ENCODE measurements around the gene SLC2A9.
A peak's percentile ranks its signal among the peaks of the same experiment; 100 is the strongest.

Gene SLC2A9
- total RNA-seq = 0 to 5.2 (median 2.0) reads per million in 9 experiments

DNA sequence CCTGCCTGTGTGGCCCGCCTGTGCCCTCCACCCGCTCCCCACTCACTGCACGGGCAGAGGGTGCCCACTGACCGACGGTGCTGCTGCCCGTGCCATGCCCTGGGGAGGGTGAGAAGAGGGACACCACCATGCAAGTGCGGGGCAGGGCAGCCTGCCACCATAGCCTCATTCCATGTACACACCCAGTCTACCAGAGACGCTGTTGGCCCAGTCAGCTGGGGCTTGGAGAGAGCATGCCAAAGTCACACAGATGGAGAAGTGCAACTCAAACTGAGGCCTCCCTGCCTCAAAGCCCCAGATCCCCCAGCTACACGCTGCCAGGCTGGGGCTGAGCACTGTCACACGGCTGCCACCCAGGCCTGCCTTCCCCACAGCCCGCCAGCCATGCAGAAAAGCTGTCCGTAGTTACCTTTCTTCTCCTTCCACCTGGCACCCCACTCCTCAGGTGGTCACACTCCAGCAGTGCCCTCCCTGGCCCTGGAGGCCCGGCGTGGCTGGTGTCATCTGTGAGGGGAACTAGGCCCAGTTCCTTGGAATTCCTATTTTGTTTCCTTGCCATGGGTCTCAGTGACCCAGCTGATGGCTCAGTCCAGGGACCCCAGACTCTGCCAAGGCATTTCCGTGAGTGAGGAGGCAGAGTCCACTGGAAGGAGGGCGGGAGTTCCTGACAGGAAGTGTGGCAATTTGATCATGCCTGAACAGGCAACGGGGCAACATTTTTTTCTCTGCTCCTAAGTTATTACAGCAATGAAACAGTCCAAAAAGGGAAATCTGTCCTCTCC is at the start of gene SLC2A9:
TSS of gene SLC2A9 (minus strand) at position 627 of the 782 bp plus-strand sequence. CDS start at position 559, 68 bp downstream.
- peak within 1 kb of the TSS; percentile 58 to 68 for H3K27ac Mint-ChIP-seq
- no peak for ATAC-seq (replicated peaks)
- peak within 1 kb of the TSS in 1 of 2 donors; percentile 13 for H3K4me3 Mint-ChIP-seq
- no peak for DNase-seq
- H3K36me3 Mint-ChIP-seq (ENCODE audit: insufficient read depth) = peaks cover 3% of the 10 kb centered on the region
- H3K4me1 Mint-ChIP-seq (ENCODE audit: low read depth in 2 of 2) = peaks cover 9 to 20% of the 10 kb centered on the region in 2 donors
- no peaks in the 10 kb centered on the region for H3K9me3 Mint-ChIP-seq
- H3K27me3 Mint-ChIP-seq = peaks cover 4 to 32% of the 10 kb centered on the region in 2 donors

DNA sequence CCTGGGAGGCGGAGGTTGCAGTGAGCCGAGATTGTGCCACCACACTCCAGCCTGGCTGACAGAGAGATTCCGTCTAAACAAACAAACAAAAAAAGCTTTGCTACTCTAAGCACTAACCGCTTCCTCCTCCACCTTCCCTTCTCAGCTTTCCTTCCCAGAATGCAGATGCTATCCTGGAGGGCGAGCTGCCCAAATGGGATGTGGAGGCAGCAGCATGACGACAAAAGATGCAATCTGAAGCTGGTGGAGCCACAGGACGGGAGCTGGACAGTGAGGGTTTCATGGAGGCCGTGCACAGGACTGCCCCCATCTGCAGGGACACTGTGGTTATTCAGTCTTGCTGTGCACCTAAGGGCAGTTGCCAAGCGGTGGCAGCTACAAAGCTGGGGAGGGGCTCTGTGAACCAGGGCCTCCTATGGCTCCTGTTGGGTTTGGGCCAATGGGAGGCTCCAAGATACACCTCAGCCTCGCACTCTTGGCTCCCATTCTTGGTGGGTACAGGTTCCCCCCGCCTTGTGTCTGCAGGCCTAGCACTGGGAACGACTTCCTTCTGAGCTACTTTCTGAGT is 47.9 kb upstream of the SLC2A9 start:
- Mint-ChIP-seq H3K4me1 (ENCODE audit: low read depth in 2 of 2) (no peaks in the 10 kb centered on the region), H3K9me3 (no peaks in the 10 kb centered on the region), H3K27me3 (no peaks in the 10 kb centered on the region), H3K27ac (peak overlapping the region in 1 of 2 donors; percentile 59), H3K4me3 (no peak overlapping the region), H3K36me3 (ENCODE audit: insufficient read depth) (peaks cover 56% of the 10 kb centered on the region)
- no peak for ATAC-seq (replicated peaks)
- DNase-seq = no peak

DNA sequence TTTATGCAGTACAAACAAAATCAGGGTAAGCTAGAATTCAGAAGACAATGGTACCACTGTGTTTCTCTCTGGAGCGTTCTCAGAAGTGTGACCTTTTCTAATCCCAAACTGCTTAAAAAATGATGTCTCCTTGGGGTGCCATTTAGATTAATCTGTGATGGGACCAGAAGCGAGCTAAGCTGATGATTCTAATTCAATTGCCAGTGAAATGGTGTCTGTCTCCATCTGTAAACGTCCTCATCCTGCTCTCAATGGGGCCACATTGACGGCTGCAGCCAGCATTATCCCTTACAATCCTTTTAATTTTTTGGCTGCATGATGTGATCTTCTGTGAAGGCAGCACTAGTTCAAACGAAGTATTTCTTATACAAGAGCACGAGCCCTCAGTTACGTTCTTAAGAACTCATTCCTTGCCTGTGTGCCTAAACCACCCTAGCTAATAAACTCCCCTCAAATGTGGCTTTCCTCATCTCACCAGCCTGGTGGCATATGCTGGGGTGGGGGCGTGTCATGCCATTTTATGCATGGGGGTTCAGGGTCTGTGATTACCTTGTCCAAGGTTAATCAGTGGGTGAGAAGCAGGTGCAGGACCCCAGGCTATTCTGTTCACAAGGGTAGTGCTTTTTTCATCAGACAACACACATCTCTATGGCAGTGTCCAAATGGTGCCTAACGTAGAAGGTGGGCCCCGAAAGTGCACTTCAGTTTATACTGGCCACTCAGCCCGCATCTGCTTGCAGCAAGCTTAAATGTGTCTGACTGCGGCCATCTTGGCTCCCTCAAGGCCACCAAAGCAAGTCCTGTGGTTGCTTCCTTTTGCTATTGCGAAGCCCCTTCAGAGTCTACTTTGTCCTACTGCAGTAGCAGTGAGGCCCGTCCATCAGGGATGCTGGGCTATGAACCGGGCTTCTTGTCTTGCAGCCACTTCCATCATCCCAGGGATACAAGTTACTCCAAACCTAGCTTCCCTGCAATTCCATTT is 45.7 kb upstream of the SLC2A9 start:
- no peak for DNase-seq
- ATAC-seq (replicated peaks) = no peak
- Mint-ChIP-seq H3K4me1 (ENCODE audit: low read depth in 2 of 2) (no peaks in the 10 kb centered on the region), H3K27ac (peak overlapping the region; percentile 20 to 67), H3K36me3 (ENCODE audit: insufficient read depth) (peaks cover 47% of the 10 kb centered on the region), H3K27me3 (no peaks in the 10 kb centered on the region), H3K9me3 (no peaks in the 10 kb centered on the region), H3K4me3 (no peak overlapping the region)

DNA sequence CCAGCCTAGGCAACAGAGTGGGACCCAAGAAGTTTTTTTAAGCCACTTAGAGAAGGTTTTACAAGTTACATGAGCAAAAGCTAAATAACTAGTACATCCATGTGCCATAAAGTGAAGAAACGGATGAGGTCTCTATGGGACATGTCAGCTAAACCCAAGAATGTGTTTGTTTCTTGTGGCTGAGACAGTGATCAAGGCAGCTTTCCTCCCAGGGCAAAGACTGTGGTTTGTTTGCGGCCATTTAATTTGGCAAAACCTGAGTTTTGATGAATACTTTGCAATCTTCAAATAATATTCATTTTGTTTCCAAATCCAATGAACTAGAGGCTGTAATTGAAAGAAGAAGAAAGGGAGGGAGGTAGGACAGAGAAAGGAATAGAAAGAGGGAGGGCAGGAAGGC is 44.9 kb upstream of the SLC2A9 start:
- no peaks in the 10 kb centered on the region for H3K27me3 Mint-ChIP-seq
- no peak overlapping the region for H3K4me3 Mint-ChIP-seq
- H3K36me3 Mint-ChIP-seq (ENCODE audit: insufficient read depth) = peaks cover 42% of the 10 kb centered on the region
- no peaks in the 10 kb centered on the region for H3K9me3 Mint-ChIP-seq
- H3K4me1 Mint-ChIP-seq (ENCODE audit: low read depth in 2 of 2) = no peaks in the 10 kb centered on the region
- ATAC-seq (replicated peaks) = no peak
- peak overlapping the region; percentile 20 to 68 for H3K27ac Mint-ChIP-seq
- DNase-seq = no peak

DNA sequence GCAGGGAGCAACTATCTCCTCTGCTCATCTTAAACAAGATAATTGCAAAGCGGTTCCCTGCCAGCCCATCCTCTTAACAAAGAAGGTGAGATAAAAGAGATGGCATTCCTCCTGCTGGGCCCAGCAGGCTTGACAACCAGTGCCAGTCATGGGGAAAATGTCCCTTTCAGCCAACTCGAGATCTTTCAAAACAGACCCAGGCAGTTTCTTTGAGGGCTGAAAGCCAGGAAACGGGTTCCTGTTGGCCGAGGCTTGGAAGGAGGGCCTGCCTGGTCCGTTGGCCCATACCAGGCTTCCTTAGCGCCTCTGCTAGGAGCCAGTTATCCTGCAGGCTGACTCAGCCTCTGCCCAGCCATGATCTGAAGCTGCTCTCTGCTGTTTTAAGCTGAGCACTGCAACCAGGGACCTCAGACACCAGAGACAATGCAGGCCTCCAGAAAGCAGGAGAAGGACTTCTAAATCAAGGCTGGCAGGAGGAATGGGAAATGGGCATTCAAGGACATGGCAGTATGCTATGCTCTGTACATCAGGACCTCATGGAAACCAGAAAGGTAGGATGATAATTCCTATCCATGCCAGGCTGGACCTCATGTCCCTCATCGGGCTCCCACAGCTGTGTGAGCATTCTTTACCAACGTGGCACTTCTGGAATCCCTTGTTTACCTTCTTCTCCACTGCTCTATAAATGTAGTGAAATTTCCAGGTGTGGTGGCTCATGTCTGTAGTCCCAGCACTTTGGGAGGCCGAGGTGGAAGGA is 42.4 kb upstream of the SLC2A9 start:
- H3K4me1 Mint-ChIP-seq (ENCODE audit: low read depth in 2 of 2) = no peaks in the 10 kb centered on the region
- no peak for DNase-seq
- no peak for ATAC-seq (replicated peaks)
- H3K36me3 Mint-ChIP-seq (ENCODE audit: insufficient read depth) = peaks cover 36% of the 10 kb centered on the region
- H3K27me3 Mint-ChIP-seq = no peaks in the 10 kb centered on the region
- no peaks in the 10 kb centered on the region for H3K9me3 Mint-ChIP-seq
- H3K27ac Mint-ChIP-seq = no peak overlapping the region
- H3K4me3 Mint-ChIP-seq = no peak overlapping the region

DNA sequence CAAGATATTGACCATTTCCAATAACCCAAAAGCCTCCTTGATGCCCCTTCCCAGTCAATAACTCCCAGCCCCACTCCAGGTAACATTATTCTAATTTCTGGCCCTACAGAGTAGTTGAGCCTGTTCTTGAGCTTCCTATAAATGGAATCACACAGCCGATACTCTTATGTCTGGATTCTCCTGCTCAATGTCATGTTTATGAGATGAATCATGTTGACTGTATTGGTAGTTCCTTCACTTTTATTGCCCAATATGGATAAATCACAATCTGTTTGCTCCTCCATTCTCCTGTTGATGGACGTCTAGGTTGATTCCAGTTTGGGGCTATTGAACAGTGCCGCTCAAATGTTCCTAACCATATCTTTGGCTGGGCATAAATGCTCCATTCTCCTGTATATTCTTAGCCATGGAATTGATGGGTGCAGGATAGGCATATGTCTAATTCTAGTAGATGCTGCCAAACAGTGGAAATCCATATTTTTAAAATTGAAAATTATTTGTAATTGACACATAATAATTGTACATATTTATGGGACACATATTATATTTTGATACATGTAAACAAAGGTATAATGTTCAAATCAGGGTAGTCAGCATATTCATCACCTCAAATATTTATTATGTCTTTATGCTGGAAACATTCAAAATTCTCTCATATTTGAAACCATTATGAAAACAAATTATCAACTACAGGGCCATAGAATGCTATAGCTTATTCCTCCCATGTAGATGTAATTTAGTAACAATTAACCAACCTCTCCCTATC is 40.5 kb upstream of the SLC2A9 start:
- Mint-ChIP-seq H3K9me3 (no peaks in the 10 kb centered on the region), H3K4me3 (no peak overlapping the region), H3K4me1 (ENCODE audit: low read depth in 2 of 2) (no peaks in the 10 kb centered on the region), H3K27me3 (no peaks in the 10 kb centered on the region), H3K27ac (no peak overlapping the region), H3K36me3 (ENCODE audit: insufficient read depth) (peaks cover 19% of the 10 kb centered on the region)
- ATAC-seq (replicated peaks) = no peak
- DNase-seq = no peak

DNA sequence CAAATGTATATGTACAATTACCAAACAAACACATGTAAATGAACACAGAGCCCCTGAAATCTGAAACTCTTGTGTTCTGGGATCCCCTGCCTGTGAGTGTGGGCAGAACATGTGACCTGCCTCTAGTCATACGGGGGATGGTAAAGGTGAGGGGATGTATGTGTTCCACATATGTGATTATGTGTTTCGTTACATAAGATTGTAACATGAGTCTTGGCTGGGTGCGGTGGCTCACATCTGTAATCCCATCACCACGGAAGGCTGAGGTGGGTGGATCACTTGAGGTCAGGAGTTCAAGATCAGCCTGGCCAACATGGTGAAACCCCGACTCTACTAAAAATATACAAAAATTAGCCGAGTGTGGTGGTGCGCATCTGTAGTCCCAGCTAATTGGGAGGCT is 37.1 kb upstream of the SLC2A9 start:
- peaks cover 0 to 4% of the 10 kb centered on the region in 2 donors for H3K4me1 Mint-ChIP-seq (ENCODE audit: low read depth in 2 of 2)
- H3K36me3 Mint-ChIP-seq (ENCODE audit: insufficient read depth) = peaks cover 6% of the 10 kb centered on the region
- H3K4me3 Mint-ChIP-seq = no peak overlapping the region
- no peaks in the 10 kb centered on the region for H3K9me3 Mint-ChIP-seq
- no peak overlapping the region for H3K27ac Mint-ChIP-seq
- no peak for ATAC-seq (replicated peaks)
- DNase-seq = no peak
- no peaks in the 10 kb centered on the region for H3K27me3 Mint-ChIP-seq

DNA sequence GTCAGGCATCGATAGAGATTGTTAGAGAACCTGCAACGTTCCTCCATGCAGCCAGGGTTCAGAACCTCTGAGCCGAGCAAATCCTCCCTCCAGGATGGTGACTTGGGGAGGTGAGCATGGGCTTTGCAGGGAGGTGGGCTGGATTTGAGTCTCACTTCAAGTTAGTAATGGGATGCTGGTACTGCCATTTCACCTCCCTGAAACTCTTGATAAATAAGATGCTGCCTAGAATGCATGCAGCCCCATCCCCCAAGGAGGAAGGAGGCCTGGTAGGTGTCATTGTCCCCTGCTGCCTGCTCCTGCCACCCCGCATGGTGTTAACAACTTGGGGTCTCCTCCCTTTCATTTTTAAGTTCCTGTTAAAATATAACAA is 35.7 kb upstream of the SLC2A9 start:
- Mint-ChIP-seq H3K27ac (no peak overlapping the region), H3K4me1 (ENCODE audit: low read depth in 2 of 2) (peaks cover 0 to 4% of the 10 kb centered on the region in 2 donors), H3K27me3 (no peaks in the 10 kb centered on the region), H3K9me3 (no peaks in the 10 kb centered on the region), H3K36me3 (ENCODE audit: insufficient read depth) (peaks cover 6% of the 10 kb centered on the region), H3K4me3 (no peak overlapping the region)
- no peak for DNase-seq
- no peak for ATAC-seq (replicated peaks)

DNA sequence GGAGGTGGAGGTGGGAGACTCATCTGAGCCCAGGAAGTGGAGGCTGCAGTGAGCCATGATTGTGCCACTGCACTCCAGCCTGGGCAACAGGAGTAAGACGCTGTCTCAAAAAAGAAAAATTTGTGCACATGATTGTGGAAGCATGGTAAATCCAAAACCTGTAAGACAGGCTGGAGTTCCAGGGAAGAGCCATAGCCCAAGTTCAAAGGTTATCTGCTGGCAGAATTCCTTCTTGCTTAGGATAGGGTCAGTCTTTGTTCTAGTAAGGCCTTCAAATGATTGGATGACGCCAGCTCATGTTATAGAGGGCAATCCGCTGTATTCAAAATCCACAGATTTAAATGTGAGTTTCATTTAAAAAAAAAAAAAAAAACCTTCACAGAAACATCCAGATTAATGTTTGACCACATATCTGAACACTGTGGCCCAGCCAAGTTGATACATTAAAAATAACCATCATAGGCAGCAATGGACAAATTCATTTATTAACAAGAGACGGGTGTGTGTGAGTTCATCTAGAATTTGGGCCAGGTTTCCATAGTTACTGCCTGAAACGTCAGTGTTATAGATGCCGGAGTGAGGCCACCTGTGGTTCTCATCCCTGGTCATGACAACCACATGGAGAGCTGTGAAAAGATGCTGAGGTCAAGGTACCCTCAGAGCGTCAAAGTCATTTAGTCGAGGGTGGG is 35.2 kb upstream of the SLC2A9 start:
- ATAC-seq (replicated peaks) (no peak), DNase-seq (no peak)
- H3K27me3 Mint-ChIP-seq = no peaks in the 10 kb centered on the region
- no peak overlapping the region for H3K27ac Mint-ChIP-seq
- no peak overlapping the region for H3K4me3 Mint-ChIP-seq
- no peaks in the 10 kb centered on the region for H3K9me3 Mint-ChIP-seq
- peaks cover 0 to 6% of the 10 kb centered on the region in 2 donors for H3K4me1 Mint-ChIP-seq (ENCODE audit: low read depth in 2 of 2)
- H3K36me3 Mint-ChIP-seq (ENCODE audit: insufficient read depth) = peaks cover 6% of the 10 kb centered on the region

DNA sequence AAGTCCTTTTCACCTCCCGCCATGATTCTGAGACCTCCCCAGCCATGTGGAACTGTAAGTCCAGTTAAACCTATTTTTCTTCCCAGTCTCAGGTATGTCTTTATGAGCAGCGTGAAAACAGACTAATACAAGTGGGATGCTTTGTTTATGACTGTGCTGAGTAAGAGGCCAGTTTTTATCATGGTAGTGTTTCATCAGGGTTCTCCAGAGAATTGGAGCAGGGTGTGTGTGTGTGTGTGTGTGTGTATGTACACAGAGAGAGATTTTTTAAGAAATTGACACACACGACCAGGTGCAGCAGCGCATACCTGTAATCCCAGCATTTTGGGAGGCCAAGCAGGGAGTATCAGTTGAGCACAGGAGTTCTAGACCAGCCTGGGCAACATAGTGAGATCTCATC is 34.6 kb upstream of the SLC2A9 start:
- Mint-ChIP-seq H3K27ac (no peak overlapping the region), H3K9me3 (no peaks in the 10 kb centered on the region), H3K4me3 (no peak overlapping the region), H3K36me3 (ENCODE audit: insufficient read depth) (peaks cover 6% of the 10 kb centered on the region), H3K27me3 (no peaks in the 10 kb centered on the region), H3K4me1 (ENCODE audit: low read depth in 2 of 2) (peaks cover 0 to 6% of the 10 kb centered on the region in 2 donors)
- no peak for ATAC-seq (replicated peaks)
- no peak for DNase-seq

DNA sequence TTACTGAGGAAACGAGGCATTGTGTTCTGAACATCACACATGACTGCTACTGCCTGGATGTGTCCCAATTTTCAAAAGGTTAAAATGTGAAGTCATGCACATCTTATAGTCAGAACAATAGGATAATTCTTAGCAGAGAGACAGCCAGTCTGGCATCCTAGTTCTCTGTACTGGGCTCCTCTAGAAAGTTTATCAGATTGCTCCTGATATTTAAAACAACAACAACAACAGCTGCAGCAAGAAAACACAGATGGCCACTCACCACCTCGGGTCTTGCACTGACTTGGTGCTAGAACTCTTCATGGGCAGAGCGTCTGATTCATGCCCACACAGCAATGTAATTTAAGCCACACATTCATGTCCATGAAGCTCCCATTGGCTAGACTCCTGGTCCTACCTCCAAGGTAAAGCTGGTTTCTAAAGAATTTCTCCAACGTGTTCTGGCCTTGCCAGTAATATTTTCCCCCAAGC is 33.3 kb upstream of the SLC2A9 start:
- no peak overlapping the region for H3K4me3 Mint-ChIP-seq
- no peak for ATAC-seq (replicated peaks)
- no peak for DNase-seq
- H3K27ac Mint-ChIP-seq = no peak overlapping the region
- H3K36me3 Mint-ChIP-seq (ENCODE audit: insufficient read depth) = peaks cover 6% of the 10 kb centered on the region
- no peaks in the 10 kb centered on the region for H3K27me3 Mint-ChIP-seq
- peaks cover 0 to 6% of the 10 kb centered on the region in 2 donors for H3K4me1 Mint-ChIP-seq (ENCODE audit: low read depth in 2 of 2)
- H3K9me3 Mint-ChIP-seq = no peaks in the 10 kb centered on the region
